ENCODE measurements around the gene HECA. TPM values are rescaled to one million over a fixed set of nuclear protein-coding genes. Genes with fewer than 3 reads are reported as not detected.
"Not testable (repeated sequence)": the region's sequence is repeated elsewhere in the genome, so short reads cannot be mapped to it uniquely, and the experiment has no call there.

Gene HECA
- total RNA-seq, 4 donors from 2014 or later, result 23.6 to 42.0 (median 33.0) TPM

- Histone ChIP-seq H3K9me3 (no peaks in the 10 kb centered on the region), H3K27me3 (no peaks in the 10 kb centered on the region), H3K4me3 (replicated peaks in 1 of 3) (no peak overlapping the region), H3K27ac (no peak overlapping the region), H3K4me1 (no peaks in the 10 kb centered on the region), H3K36me3 (no peaks in the 10 kb centered on the region)
- WGBS, 2 donors, result 59 to 66% methylated on average over 1 of the region's 1 CpG
- DNase-seq, result no peak
- intact Hi-C loops (cut with DNase I), result no loop called here
- no peak for TF ChIP-seq POLR2A (IDR thresholded peaks at IDR 0.05)
Observed at GRCh38 chr6:139117734-139118133, 17.1 kb upstream of the HECA start.

- no peaks in the 10 kb centered on the region for H3K9me3 ChIP-seq
- H3K4me1 ChIP-seq, result no peaks in the 10 kb centered on the region
- H3K27me3 ChIP-seq, result no peaks in the 10 kb centered on the region
- TF ChIP-seq POLR2A (IDR thresholded peaks at IDR 0.05), result no peak
- no peak for TF ChIP-seq CTCF (IDR thresholded peaks at IDR 0.05)
- no peaks in the 10 kb centered on the region for H3K36me3 ChIP-seq
- intact Hi-C loops (cut with DNase I), result no loop called here
- H3K27ac ChIP-seq, result no peak overlapping the region
- H3K4me3 ChIP-seq (replicated peaks in 1 of 3), result no peak overlapping the region
- no peak for DNase-seq
- WGBS, 2 donors, result 79 to 88% methylated on average over 3 of the region's 3 CpGs
Observed at GRCh38 chr6:139119552-139119951, 15.3 kb upstream of the HECA start.

- H3K27ac ChIP-seq; intact Hi-C loops (cut with DNase I); H3K4me1 ChIP-seq; H3K9me3 ChIP-seq; DNase-seq; H3K4me3 ChIP-seq (replicated peaks in 1 of 3); H3K36me3 ChIP-seq; H3K27me3 ChIP-seq: not testable (repeated sequence)
- WGBS, 2 donors, result 91 to 96% methylated on average over 3 of the region's 3 CpGs
Observed at GRCh38 chr6:139122823-139123222, 12.1 kb upstream of the HECA start.

- Histone ChIP-seq H3K4me3 (replicated peaks in 1 of 3) (no peak overlapping the region), H3K27ac (no peak overlapping the region), H3K9me3 (no peaks in the 10 kb centered on the region), H3K4me1 (no peaks in the 10 kb centered on the region), H3K27me3 (no peaks in the 10 kb centered on the region), H3K36me3 (no peaks in the 10 kb centered on the region)
- WGBS, 2 donors, result 62% methylated on average over 8 of the region's 8 CpGs
- DNase-seq, result peak; percentile 34 to 42
- intact Hi-C loops (cut with DNase I), result no loop called here
- TF ChIP-seq POLR2A (IDR thresholded peaks at IDR 0.05) (no peak), CTCF (IDR thresholded peaks at IDR 0.05) (peak in 3 of 6 experiments; percentile 26 to 39 (median 29))
Observed at GRCh38 chr6:139124887-139125672, 9.8 kb upstream of the HECA start.

GRCh38 chr6:139126255-139126654 is 8.6 kb upstream of the HECA start:
- intact Hi-C loops (cut with DNase I), result no loop called here
- DNase-seq, result no peak
- TF ChIP-seq POLR2A (IDR thresholded peaks at IDR 0.05), result no peak
- TF ChIP-seq CTCF (IDR thresholded peaks at IDR 0.05), result no peak
- H3K4me3 ChIP-seq (replicated peaks in 1 of 3), result no peak overlapping the region
- no peak overlapping the region for H3K27ac ChIP-seq
- H3K4me1 ChIP-seq, result no peaks in the 10 kb centered on the region
- H3K36me3 ChIP-seq, result no peaks in the 10 kb centered on the region
- H3K9me3 ChIP-seq, result no peaks in the 10 kb centered on the region
- WGBS, 2 donors, result 68 to 87% methylated on average over 3 of the region's 3 CpGs
- no peaks in the 10 kb centered on the region for H3K27me3 ChIP-seq

GRCh38 chr6:139126931-139127330 is 7.9 kb upstream of the HECA start:
- Histone ChIP-seq H3K27me3 (no peaks in the 10 kb centered on the region), H3K4me3 (replicated peaks in 1 of 3) (no peak overlapping the region), H3K9me3 (no peaks in the 10 kb centered on the region), H3K36me3 (no peaks in the 10 kb centered on the region), H3K27ac (no peak overlapping the region), H3K4me1 (no peaks in the 10 kb centered on the region)
- 87 to 88% methylated on average over 4 of the region's 4 CpGs for WGBS, 2 donors
- no peak for DNase-seq
- TF ChIP-seq CTCF (IDR thresholded peaks at IDR 0.05) (no peak), POLR2A (IDR thresholded peaks at IDR 0.05) (no peak)
- intact Hi-C loops (cut with DNase I), result no loop called here

Measured in thyroid gland (tissue), 4 donors.